Stimulated activated naive CD8-positive, alpha-beta T cell treated with anti-CD3 and anti-CD28 coated beads, Interleukin-15, amount 100 ng/mL, for 72 hours (primary cell): ENCODE measurements around the gene CFAP74.
A peak's percentile ranks its signal among the peaks of the same experiment; 100 is the strongest.

Source experiments
- ATAC-seq: fragments of 150-1000 bp; cut with Tn5 transposase; 2 replicates; pipeline ENCODE4 v1.10.0; 2021; ENCODE audit warnings: mild to moderate bottlenecking, moderate library complexity
- DNase-seq, 2 donors: peaks; one replicate each; pipeline ENCODE4 v3.0.0; 2021 to 2022
- H3K27ac Mint-ChIP-seq, 2 donors: one replicate each; pipeline ENCODE4 v1.8.0; 2022; ENCODE audit warnings: mild to moderate bottlenecking in 2 of 2, mixed read lengths in 2 of 2, moderate library complexity in 2 of 2
- H3K27me3 Mint-ChIP-seq: one replicate; pipeline ENCODE4 v1.8.0; 2022; ENCODE audit warnings: mixed read lengths
- H3K4me1 Mint-ChIP-seq: one replicate; pipeline ENCODE4 v1.8.0; 2022; ENCODE audit warnings: mild to moderate bottlenecking, mixed read lengths
- H3K4me3 Mint-ChIP-seq, 2 donors: one replicate each; pipeline ENCODE4 v1.8.0; 2022; ENCODE audit warnings: mild to moderate bottlenecking in 2 of 2, mixed read lengths in 2 of 2, moderate library complexity in 1 of 2
- H3K9me3 Mint-ChIP-seq, 2 donors: one replicate each; pipeline ENCODE4 v1.8.0; 2022; ENCODE audit warnings: mixed read lengths in 2 of 2

Gene CFAP74

DNA sequence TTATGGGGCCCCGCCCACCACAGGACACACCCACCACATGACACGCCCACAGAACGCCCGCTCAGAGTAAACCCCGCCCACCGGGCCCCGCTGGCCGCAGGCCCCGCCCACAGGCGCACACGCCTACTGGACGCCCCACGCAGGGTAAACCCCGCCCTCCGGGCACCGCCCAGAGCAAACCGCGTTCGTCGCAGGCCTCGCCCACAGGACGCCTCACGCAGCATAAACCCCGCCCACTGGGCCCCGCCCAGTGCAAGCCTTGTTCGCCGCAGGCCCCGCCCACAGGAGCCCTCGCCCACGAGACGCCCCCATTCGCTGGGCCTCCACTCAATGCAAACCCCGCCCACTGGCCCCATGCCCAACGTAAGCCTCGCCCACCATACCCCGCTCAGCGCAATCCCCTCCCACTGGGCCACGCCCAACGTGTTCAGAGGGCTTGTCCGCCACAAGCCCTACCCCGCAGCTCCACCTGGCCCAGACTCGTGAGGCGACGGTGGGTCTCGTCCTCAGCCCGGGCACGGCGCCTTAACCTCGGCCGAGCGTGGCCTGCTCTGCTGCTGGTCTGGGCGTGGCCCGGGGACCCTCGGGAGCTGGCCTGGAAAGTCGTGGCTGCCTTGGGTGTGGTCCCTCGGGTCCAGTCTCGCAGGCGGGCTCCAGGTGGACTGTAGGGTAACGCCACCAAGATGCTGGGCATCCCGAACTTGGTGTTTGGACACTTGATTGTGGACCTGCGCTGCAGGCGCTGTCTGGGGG lies 84.1 kb downstream of the CFAP74 start:
- Mint-ChIP-seq H3K27ac (peak overlapping the region in 1 of 2 donors; percentile 69), H3K4me1 (peaks cover 18% of the 10 kb centered on the region), H3K27me3 (no peaks in the 10 kb centered on the region), H3K4me3 (peak overlapping the region; percentile 66), H3K9me3 (no peaks in the 10 kb centered on the region)
- DNase-seq (peak; percentile 100), ATAC-seq (peak; percentile 85)

DNA sequence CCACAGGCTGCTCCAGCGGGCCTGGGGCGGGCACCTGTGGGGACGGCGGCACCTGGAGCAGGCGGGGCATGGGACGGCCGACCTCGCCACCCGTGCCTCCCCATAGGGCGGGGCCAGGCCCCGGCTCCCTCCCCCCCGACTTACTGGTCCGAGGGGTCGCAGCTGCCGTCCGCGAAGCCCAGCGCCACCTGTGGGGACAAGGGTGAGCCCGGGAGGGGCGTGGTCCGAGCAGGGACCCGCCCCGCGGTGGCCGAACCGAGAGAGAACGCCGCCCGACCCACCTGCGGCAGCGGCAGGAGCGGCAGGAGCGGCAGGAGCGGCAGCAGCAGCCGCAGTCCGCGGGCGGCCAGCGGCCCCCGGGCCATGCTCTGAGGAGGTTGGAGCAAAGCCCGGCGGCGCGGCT lies 84.7 kb downstream of the CFAP74 start, which contains the start of gene TMEM52:
TMEM52 (minus strand) TSS at position 379 of the 403 bp plus-strand sequence; CDS start at position 365, 14 bp downstream.
- Mint-ChIP-seq H3K27me3 (no peaks in the 10 kb centered on the region), H3K4me3 (peak within 1 kb of the TSS; percentile 66), H3K9me3 (no peaks in the 10 kb centered on the region), H3K27ac (peak within 1 kb of the TSS in 1 of 2 donors; percentile 69), H3K4me1 (peaks cover 18% of the 10 kb centered on the region)
- ATAC-seq: peak; percentile 6
- DNase-seq: no peak

DNA sequence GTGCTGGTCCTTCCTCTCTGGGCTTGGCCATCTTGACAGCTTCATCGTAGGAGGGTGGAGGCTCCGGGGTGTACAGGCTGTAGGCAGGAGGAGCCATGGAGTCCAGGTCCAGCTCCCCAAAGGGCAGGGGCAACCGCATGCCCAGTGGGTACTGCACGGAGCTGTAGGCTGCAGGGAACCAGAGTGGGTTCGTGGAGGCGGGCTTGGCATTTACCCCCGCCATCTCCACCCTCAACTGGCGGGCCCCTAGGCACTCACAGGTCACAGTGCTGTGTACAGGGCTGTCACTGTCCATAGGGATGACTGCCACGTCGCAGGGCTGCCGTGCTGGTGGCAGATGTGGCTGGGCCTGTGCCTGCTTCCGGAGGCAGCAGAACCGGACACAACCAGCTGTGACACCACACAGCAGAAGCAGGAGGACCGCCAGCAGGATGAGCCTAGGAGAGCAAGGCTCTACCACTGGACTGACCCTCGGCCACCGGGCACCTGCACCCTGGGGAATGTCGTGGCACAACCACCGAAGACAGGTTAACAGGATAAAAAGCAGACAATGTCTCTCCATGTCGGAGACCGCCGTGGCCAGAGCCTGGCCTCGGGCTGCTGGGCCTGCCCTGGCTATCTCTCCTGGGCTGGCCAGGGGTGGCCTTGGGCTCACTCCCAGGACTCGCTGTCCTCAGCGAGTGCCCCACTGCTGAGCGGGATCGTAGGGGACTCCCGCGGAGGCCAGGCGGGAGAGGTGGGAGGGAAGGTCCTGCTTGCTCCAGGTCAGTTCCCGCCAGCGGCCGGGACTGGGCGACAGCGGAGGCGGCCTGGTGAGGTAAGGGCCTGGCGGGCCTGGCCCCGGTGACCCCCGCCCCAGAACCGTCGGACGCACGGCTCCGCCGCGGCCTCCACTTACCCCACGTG lies 85.3 kb downstream of the CFAP74 start:
- Mint-ChIP-seq H3K27ac (no peak overlapping the region), H3K9me3 (no peaks in the 10 kb centered on the region), H3K4me1 (peaks cover 18% of the 10 kb centered on the region), H3K4me3 (peak overlapping the region; percentile 47 to 66), H3K27me3 (no peaks in the 10 kb centered on the region)
- no peak for DNase-seq
- no peak for ATAC-seq

DNA sequence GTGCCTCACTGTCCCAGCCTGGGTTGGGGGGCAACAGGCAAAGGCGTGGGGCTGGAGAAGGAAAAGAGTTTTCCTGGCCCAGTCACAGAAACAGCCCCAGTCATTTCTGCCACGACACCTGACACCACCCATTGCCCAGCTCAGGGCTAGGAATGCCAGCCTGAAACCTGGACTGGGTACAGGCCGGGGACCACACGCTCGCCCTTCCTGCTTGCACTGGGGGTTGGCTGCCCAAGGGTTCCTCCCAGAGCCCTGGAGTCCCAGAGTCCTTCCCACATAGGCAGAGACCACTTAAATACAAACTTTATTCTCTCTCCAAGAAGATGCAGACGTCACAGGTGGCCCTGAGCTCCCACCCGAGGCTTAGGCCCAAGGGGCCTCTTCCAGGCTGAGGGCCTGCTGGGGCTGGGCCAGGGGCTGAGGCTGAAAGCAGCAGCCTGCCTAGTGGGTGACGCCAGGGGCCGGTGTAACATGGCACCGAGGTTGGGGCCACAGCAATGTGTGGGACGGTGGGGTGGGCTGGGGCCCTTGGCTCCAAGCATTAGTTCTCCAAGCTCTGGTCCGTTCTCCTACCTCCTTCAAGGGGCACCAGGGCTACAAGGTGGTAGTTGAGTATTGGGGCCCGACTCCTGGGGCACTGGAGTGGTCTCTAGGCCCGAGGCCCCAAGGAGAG lies 86.1 kb downstream of the CFAP74 start:
- H3K4me1 Mint-ChIP-seq: peaks cover 18% of the 10 kb centered on the region
- DNase-seq: no peak
- no peak for ATAC-seq
- no peak overlapping the region for H3K27ac Mint-ChIP-seq
- peak overlapping the region in 1 of 2 donors; percentile 66 for H3K4me3 Mint-ChIP-seq
- H3K27me3 Mint-ChIP-seq: no peaks in the 10 kb centered on the region
- no peaks in the 10 kb centered on the region for H3K9me3 Mint-ChIP-seq

DNA sequence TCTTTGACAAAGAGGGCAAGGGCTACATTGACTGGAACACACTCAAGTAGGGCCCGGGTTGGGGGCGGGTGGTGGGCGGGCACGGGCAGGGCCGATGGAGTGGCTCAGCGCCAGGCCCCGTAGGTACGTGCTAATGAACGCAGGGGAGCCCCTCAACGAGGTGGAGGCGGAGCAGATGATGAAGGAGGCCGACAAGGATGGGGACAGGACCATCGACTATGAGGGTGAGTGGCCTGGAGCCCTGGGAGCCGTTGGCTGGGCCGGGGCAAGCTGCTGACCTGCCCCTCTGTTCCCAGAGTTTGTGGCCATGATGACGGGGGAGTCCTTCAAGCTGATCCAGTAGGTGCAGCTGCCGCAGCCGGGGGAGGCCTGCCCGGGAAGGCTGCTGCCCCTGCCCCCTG lies 86.7 kb downstream of the CFAP74 start:
- no peak overlapping the region for H3K27ac Mint-ChIP-seq
- ATAC-seq: no peak
- H3K4me3 Mint-ChIP-seq: no peak overlapping the region
- no peaks in the 10 kb centered on the region for H3K27me3 Mint-ChIP-seq
- DNase-seq: no peak
- no peaks in the 10 kb centered on the region for H3K9me3 Mint-ChIP-seq
- peaks cover 18% of the 10 kb centered on the region for H3K4me1 Mint-ChIP-seq

DNA sequence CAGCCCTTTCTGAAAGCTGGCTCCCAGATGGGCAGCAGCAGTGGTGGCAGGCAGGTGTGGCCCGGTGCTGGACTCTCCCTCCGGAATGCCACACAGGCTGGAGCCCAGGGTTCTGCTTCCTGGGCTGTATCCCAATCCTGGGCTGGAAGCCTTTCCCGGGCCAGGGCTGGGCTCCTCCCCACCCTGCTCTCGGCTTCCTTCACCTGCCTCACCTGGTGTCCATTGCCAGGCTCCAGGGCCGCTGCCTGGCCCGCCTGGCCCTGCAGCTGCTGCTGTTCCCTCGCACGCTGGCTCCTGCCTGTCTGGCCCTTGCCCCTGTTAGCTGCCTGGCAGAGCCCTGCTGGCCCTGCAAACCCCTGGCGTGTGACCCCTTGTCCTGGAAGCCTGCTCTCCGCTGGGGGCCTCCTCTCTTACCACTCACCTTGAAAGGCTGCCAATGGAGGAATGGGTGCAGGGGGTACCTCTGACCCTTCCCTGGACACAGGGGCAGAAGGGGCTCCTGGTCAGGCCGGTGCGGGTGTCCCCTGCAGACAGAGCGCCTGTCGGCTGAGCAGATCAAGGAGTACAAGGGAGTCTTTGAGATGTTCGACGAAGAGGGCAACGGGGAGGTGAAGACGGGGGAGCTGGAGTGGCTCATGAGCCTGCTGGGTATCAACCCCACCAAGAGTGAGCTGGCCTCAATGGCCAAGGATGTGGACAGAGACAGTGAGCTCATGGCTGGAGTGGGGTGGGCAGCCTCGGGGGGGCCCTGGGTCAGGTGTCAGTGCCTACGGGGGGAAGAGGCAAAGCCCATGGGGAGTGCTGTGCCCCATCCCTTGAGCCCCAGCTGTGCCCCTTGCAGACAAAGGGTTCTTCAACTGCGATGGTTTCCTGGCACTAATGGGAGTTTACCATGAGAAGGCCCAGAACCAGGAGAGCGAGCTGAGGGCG lies 87.4 kb downstream of the CFAP74 start:
- Mint-ChIP-seq H3K27ac (peak overlapping the region in 1 of 2 donors; percentile 83), H3K4me3 (no peak overlapping the region), H3K9me3 (no peaks in the 10 kb centered on the region), H3K27me3 (no peaks in the 10 kb centered on the region), H3K4me1 (peaks cover 18% of the 10 kb centered on the region)
- DNase-seq (no peak), ATAC-seq (no peak)

DNA sequence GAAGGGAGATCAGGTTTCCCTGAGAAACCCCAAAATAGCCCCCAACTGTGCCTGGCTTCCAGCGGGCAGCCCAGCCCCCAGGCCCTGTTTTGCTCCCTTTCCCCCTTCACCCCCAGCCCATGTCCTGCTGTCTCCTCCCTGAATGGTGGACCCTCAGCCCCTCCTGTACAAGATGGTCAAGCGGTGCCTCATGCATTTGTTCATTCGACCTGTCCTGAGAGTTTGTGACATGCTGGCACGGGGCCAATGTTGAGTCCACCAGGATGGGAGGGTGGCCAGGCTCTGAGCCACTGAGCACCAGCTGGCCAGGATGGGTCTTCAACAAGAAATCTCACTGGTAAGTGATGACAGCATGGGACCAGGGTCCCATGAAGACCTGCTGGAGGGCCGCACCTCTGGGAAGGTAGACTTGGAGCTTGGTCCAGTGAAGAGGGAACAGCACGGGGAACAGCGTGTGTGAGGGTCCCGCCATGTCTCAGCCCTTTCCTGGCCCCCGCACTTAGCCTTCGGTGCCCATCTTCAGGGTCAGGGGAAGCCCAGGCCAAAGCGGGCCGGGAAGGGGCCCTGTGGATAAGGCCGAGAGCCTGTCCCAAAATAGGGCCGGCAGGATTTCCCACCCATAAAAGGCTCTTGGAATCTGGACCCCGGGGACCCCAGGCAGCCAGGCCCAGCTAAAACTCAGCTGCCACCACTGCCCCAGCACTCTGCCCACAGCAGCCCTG lies 88.5 kb downstream of the CFAP74 start, which contains the start of gene CALML6:
CALML6 (plus strand) TSS at position 290 of the 722 bp plus-strand sequence; CDS start at position 311, 21 bp downstream.
- Mint-ChIP-seq H3K27ac (no peak within 1 kb of the TSS), H3K9me3 (no peaks in the 10 kb centered on the region), H3K4me3 (no peak within 1 kb of the TSS), H3K4me1 (peaks cover 23% of the 10 kb centered on the region), H3K27me3 (no peaks in the 10 kb centered on the region)
- ATAC-seq: no peak
- DNase-seq: no peak

DNA sequence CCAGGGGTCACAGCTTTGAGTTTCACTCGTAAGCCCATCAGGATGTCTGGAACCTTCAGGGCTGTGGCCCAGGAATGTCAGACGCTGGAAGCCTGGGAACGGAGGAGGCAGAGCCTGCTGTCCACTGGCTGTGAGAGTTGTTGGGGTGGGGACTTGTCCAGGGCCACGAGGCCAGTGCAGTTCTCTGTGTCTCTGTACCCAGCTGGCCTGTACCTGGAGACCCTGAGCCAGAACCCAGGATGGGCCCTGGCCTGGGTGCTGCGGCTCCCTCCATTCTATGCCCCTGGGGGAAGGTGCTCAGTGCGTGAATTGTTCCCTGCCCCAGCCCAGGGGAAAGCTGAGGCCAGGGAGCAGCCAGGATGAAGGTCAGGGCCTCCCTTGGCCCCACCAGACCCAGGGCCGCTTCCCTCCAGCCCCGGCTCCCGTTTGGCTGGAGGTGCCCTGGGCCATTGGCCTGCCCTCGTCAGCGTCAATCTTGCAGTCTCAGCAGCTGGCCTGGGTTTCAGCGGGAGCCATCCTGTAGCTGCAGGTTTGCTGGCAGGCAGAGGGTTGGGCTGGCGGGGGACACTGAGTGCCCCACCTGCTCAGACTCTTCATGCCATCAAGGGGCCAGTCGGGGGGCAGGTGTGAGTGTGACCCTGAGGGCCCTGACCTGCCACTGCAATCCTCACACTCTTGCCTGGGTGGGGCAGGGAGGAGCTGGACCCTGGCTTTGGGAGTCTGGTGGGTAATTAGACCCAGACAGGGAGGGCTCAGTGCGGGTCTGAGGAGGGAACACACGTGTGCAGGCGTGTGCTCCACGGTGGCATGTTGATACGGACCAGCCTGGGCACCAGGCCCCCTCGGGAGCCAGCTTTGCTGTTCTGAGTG lies 89.2 kb downstream of the CFAP74 start:
- Mint-ChIP-seq H3K27ac (no peak overlapping the region), H3K27me3 (no peaks in the 10 kb centered on the region), H3K4me3 (no peak overlapping the region), H3K9me3 (no peaks in the 10 kb centered on the region), H3K4me1 (peaks cover 26% of the 10 kb centered on the region)
- DNase-seq: no peak
- no peak for ATAC-seq

DNA sequence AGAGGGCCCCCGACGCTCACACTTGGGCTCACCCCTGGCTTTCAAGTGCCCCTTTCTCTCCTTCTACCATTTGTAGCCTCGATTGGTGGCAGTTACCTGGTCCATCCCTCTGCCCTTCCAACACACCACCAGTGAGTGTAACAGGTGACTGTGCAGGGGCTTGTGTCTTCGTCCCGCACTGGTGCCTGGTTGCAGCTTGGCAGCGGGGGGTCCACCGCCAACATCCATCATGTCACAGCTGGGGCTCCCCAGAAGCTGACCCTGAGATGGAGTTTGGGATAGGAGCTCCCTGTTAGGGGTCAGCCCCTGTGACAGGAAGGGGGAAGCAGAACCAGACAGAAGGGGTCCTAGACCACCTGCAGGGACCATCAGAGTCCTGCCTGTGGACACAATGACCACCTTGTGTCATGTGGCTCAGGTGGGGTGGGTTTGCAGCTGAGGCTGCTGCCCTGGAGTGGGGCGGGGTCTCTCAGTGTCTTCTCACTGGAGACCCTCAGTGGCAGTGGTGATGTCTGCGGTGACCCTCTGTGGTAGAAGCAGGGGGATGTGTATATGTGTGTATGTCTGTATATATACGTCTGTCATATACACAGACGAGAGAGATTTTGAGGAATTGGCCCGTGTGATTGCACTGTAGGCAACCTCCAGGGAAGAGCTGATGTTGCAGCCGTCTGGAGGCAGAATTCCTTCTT lies 92.1 kb downstream of the CFAP74 start:
- no peak for ATAC-seq
- H3K9me3 Mint-ChIP-seq: no peaks in the 10 kb centered on the region
- peaks cover 30% of the 10 kb centered on the region for H3K4me1 Mint-ChIP-seq
- H3K4me3 Mint-ChIP-seq: no peak overlapping the region
- DNase-seq: no peak
- no peaks in the 10 kb centered on the region for H3K27me3 Mint-ChIP-seq
- no peak overlapping the region for H3K27ac Mint-ChIP-seq

DNA sequence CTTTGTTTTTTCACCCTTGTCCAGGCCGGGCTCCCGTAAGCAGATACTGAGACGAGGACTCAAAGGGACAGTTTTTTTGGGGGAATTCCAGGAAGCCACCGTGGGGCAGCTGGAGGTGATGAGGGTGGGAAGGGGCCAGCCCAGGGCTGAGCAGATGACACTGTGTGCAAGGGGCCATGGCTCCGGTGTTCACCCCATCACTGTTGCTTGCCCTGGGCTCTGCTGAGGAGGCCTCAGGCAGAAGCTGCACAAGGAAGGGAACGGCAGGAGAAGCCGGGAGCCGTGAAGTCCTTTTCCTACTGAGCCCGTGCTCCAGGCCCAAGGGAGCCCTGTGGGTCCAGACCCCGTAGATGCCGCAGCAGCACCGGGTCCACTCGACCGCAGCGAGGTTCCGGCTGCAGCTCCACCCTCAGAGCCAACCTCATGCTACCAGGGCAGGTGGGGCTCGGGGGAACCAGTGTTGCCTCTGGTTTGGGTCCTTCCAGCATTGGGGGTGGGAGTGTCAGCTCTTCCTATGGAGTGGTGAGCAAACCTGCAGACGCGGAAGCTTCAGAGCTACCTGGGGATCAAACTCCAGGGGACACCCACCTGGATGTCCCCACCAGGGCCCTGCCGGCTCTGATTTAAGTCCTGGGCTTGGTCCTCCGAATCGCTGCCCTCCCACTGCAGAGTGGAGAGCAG lies 92.8 kb downstream of the CFAP74 start:
- no peak overlapping the region for H3K27ac Mint-ChIP-seq
- DNase-seq (no peak), ATAC-seq (no peak)
- no peaks in the 10 kb centered on the region for H3K9me3 Mint-ChIP-seq
- H3K27me3 Mint-ChIP-seq: no peaks in the 10 kb centered on the region
- H3K4me3 Mint-ChIP-seq: peak overlapping the region in 1 of 2 donors; percentile 91
- peaks cover 36% of the 10 kb centered on the region for H3K4me1 Mint-ChIP-seq

DNA sequence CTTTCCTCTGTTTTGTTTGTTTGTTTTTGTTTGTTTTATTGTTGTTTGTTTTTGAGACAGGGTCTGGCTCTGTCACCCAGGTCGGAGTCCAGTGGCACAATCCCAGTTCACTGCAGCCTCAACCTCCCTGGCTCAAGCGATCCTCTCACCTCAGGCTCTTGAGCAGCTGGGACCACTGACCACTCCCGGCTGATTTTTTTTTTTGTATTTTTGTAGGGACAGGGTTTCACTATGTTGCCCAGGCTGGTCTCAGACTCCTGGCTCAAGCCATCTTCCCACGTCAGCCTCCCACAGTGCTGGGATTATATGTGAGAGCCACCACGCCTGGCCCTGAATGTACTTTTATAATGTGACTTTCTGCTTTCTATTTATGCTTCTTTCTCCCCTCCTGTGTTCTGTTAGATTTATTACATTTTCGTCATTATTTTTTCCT lies 93.5 kb downstream of the CFAP74 start:
- Mint-ChIP-seq H3K4me1 (peaks cover 36% of the 10 kb centered on the region), H3K9me3 (no peaks in the 10 kb centered on the region), H3K27me3 (no peaks in the 10 kb centered on the region), H3K4me3 (peak overlapping the region; percentile 91 to 92), H3K27ac (peak overlapping the region; percentile 81 to 88)
- DNase-seq: no peak
- ATAC-seq: no peak

DNA sequence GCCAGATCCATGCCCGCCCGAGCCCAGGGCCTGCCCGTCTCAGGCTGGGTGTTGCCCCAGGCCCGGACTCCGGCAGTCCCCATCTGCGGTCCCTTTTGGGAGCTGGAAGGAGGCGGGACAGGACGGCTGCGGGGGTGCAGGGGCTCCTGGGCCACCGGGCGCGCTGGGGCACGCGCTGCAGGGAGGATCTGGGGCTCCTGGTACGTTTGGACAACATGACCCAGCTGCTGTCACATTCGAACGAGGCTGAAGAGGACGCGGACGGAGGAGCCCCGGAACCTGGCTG lies 95.1 kb downstream of the CFAP74 start:
- Mint-ChIP-seq H3K4me3 (peak overlapping the region; percentile 71 to 79), H3K4me1 (peaks cover 36% of the 10 kb centered on the region), H3K27ac (peak overlapping the region in 1 of 2 donors; percentile 86), H3K9me3 (no peaks in the 10 kb centered on the region), H3K27me3 (no peaks in the 10 kb centered on the region)
- peak; percentile 43 for ATAC-seq
- DNase-seq: no peak
